H1 (cell line): Measurements from ENCODE around the gene MAGEC2. TPM values are rescaled to one million over a fixed set of nuclear protein-coding genes. Genes with fewer than 3 reads are reported as not detected.
A peak's percentile ranks its signal among the peaks of the same experiment; 100 is the strongest.

ENCODE experiments used
- CHD7 ChIP-seq: fragments of 300-600 bp; sonication (generic); IDR thresholded peaks from 2 replicates; pipeline ENCODE4 v1.7.1; 2012; ENCODE audit warnings: low read length, moderate library complexity, mild to moderate bottlenecking, inconsistent platforms; ENCODE audit not compliant: insufficient replicate concordance
- MAFK ChIP-seq: IDR thresholded peaks from 2 replicates; pipeline ENCODE4 v1.6.1; 2012; ENCODE audit warnings: low read depth, mild to moderate bottlenecking, improper control_type of control experiment, low read length
- NANOG ChIP-seq: IDR thresholded peaks from 2 replicates; pipeline ENCODE4 v1.6.1; 2011; ENCODE audit warnings: low read length, low read depth, mild to moderate bottlenecking, inconsistent platforms; ENCODE audit not compliant: insufficient read depth, poor library complexity, severe bottlenecking
- polyA plus RNA-seq, 7 experiments: library from polyadenylated mRNA; depleted of rRNA in 3 of 7; stranded (reverse) in 5 of 7; unstranded in 2 of 7; fragments of >200 nt in 5 of 7; fragments of 200-250 nt in 2 of 7; gene quantifications; 1 replicate in 5 of 7; 2 replicates in 1 of 7; 4 replicates in 1 of 7; pipeline versions ENCODE4 v1.2.1 to v1.2.3, GENCODE V29; 2011 to 2013; ENCODE audit warnings: missing spikeins in 2 of 7, mixed read lengths in 2 of 7
- total RNA-seq: library from RNA; stranded (reverse); fragmentation: NEBNext Ultra II Directional; extraction: Animal tissue kit (Norgen Biotek cat#: 25700); gene quantifications from 2 replicates; pipeline ENCODE4 v1.2.1, GENCODE V29; 2021

The MAGEC2 gene
- total and polyA plus RNA-seq, 2 of the 8 experiments (the other 6 are each of a cell fraction or from before 2014, with no cell fraction given), result not detected

- peak; percentile 88 for TF ChIP-seq CHD7
- peak; percentile 81 for TF ChIP-seq NANOG
- TF ChIP-seq MAFK, result no peak
Measured at GRCh38 chrX:142233400-142233799, 28.3 kb upstream of the MAGEC2 start (continued).
